ENCODE data around the gene NUDT2. TPM values are rescaled to one million over a fixed set of nuclear protein-coding genes. Genes with fewer than 3 reads are reported as not detected.
A peak's percentile ranks its signal among the peaks of the same experiment; 100 is the strongest.

NUDT2 gene
- total RNA-seq, 4 donors from 2014 or later: 1.4 to 31.0 (median 9.7) TPM

GRCh38 chr9:34375901-34376595 lies 46.7 kb downstream of the NUDT2 start:
- Histone ChIP-seq H3K4me1 (peaks cover 16 to 40% (median 35%) of the 10 kb centered on the region in 4 donors), H3K4me3 (peak overlapping the region; percentile 56 to 85 (median 64)), H3K27ac (peak overlapping the region; percentile 90 to 95 (median 91)), H3K27me3 (no peaks in the 10 kb centered on the region), H3K36me3 (peaks cover 0 to 17% (median 5%) of the 10 kb centered on the region in 4 donors), H3K9me3 (no peaks in the 10 kb centered on the region)
- TF ChIP-seq EP300 (IDR thresholded peaks at IDR 0.05; ENCODE audit: low read depth): no peak
- no peak for TF ChIP-seq POLR2A (IDR thresholded peaks at IDR 0.05)
- TF ChIP-seq POLR2AphosphoS5 (IDR thresholded peaks at IDR 0.05): peak in 1 of 3 donors; percentile 17
- peak; percentile 26 to 62 (median 33) for TF ChIP-seq CTCF (IDR thresholded peaks at IDR 0.05)
- in situ Hi-C loops (cut with MboI; ENCODE audit: low pct_ligation_motif_present in 1 of 4, low pct_unique_long_range_greater_than_20kb in 1 of 4, low sequenced_read_pairs in 3 of 4) (no loop called here), intact Hi-C loops (cut with DNase I; ENCODE audit: low total_unique reads) (no loop called here)
- 13% methylated on average over 3 to 15 of the region's 22 CpGs for WGBS, 2 donors (ENCODE audit: low coverage in 1 of 2)
- DNase-seq: peak; percentile 77

- Histone ChIP-seq H3K36me3 (peaks cover 0 to 9% (median 2%) of the 10 kb centered on the region in 4 donors), H3K27me3 (no peaks in the 10 kb centered on the region), H3K4me3 (peak within 1 kb of the TSS; percentile 56 to 85 (median 64)), H3K27ac (peak within 1 kb of the TSS; percentile 90 to 95 (median 91)), H3K4me1 (peaks cover 20 to 44% (median 39%) of the 10 kb centered on the region in 4 donors), H3K9me3 (no peaks in the 10 kb centered on the region)
- 0 to 1% methylated on average over 1 to 45 of the region's 54 CpGs for WGBS, 2 donors (ENCODE audit: low coverage in 1 of 2)
- in situ Hi-C loops (cut with MboI; ENCODE audit: low pct_ligation_motif_present in 1 of 4, low pct_unique_long_range_greater_than_20kb in 1 of 4, low sequenced_read_pairs in 3 of 4) (no loop called here), intact Hi-C loops (cut with DNase I; ENCODE audit: low total_unique reads) (no loop called here)
- DNase-seq: peak; percentile 99
- TF ChIP-seq EP300 (IDR thresholded peaks at IDR 0.05; ENCODE audit: low read depth): peak; percentile 3
- peak; percentile 96 to 97 (median 97) for TF ChIP-seq POLR2AphosphoS5 (IDR thresholded peaks at IDR 0.05)
- no peak for TF ChIP-seq CTCF (IDR thresholded peaks at IDR 0.05)
- TF ChIP-seq POLR2A (IDR thresholded peaks at IDR 0.05): peak; percentile 99
These were observed 47.4 kb downstream of the NUDT2 start, which contains the start of gene MYORG for GRCh38 chr9:34376596-34377403. TSS of gene MYORG (minus strand) at chr9:34376898. CDS start at chr9:34372943, 3,955 bp downstream.

GRCh38 chr9:34377404-34377746 lies 48.0 kb downstream of the NUDT2 start:
- H3K27ac ChIP-seq: peak overlapping the region; percentile 90 to 95 (median 91)
- 5 to 6% methylated on average over 3 to 21 of the region's 21 CpGs for WGBS, 2 donors (ENCODE audit: low coverage in 1 of 2)
- H3K4me1 ChIP-seq: peaks cover 20 to 44% (median 39%) of the 10 kb centered on the region in 4 donors
- H3K4me3 ChIP-seq: peak overlapping the region; percentile 56 to 85 (median 64)
- no peaks in the 10 kb centered on the region for H3K27me3 ChIP-seq
- no peaks in the 10 kb centered on the region for H3K9me3 ChIP-seq
- H3K36me3 ChIP-seq: peaks cover 0 to 3% (median 1%) of the 10 kb centered on the region in 4 donors
- DNase-seq: peak; percentile 57
- intact Hi-C loops (cut with DNase I; ENCODE audit: low total_unique reads): no loop called here
- no peak for TF ChIP-seq POLR2A (IDR thresholded peaks at IDR 0.05)
- TF ChIP-seq CTCF (IDR thresholded peaks at IDR 0.05): no peak
- no peak for TF ChIP-seq POLR2AphosphoS5 (IDR thresholded peaks at IDR 0.05)
- TF ChIP-seq EP300 (IDR thresholded peaks at IDR 0.05; ENCODE audit: low read depth): no peak
- in situ Hi-C loops (cut with MboI; ENCODE audit: low pct_ligation_motif_present in 1 of 4, low pct_unique_long_range_greater_than_20kb in 1 of 4, low sequenced_read_pairs in 3 of 4): no loop called here

Measured in transverse colon (tissue), 4 donors.